IPS DF 4.7 (cell line): ENCODE results near the gene IFT27.
"Not testable (repeated sequence)": the region's sequence is repeated elsewhere in the genome, so short reads cannot be mapped to it uniquely, and the experiment has no call there.

Experiments used
- DNase-seq: peaks from one replicate; pipeline ENCODE4 v3.0.0-alpha.2; 2013; ENCODE audit warnings: low spot score; ENCODE audit errors: extremely low read depth

The IFT27 gene

GRCh38 chr22:36744413-36744765 is 31.5 kb downstream of the IFT27 start:
- no peak for DNase-seq

- DNase-seq: no peak
Observed at GRCh38 chr22:36743591-36744412, 32.1 kb downstream of the IFT27 start.

DNA sequence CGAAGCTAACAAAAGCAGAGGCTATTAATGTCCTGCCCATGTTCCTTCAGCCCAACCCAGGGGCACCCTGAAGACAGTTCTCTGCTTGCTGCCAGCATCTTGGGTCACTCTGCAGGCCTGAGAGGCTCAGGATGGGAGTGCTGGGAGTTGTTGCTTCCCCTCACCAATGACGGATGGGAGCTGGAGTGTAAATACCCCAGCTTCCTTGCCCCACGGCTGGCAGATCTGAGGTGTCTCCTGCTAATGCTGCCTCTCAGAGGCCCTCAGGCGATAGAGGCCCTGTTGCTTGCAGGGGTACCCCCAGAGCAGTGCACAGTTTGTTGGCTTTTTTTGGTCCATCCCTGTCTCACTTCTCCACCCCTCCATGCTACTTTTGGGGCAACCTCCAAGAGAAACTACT is 32.9 kb downstream of the IFT27 start:
- no peak for DNase-seq

GRCh38 chr22:36741968-36742367 is 34.0 kb downstream of the IFT27 start:
- DNase-seq: no peak

- peak; percentile 19 for DNase-seq
Observed at GRCh38 chr22:36741204-36741793, 34.6 kb downstream of the IFT27 start.

- DNase-seq: no peak
Observed at GRCh38 chr22:36740716-36741115, 35.2 kb downstream of the IFT27 start.

DNA sequence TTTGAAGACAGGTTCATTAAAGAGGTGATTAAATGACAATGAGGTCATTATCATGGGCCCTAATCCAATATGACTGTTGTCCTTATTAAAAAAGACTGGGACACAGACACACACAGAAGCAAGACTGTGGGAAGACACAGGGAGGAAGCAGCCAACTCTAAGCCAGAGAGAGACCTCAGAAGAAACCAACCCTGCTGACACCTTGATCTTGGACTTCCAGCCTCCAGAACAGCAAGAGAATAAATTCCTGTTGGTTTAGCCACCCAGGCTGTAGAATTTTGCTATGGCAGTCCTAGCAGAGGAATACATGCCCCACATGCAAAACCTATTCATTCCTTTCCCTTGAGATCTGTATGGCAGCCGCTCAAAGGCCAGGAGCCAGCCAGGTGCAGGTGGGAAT is 36.7 kb downstream of the IFT27 start:
- DNase-seq: no peak

GRCh38 chr22:36738416-36739020 is 37.4 kb downstream of the IFT27 start:
- DNase-seq: no peak

- DNase-seq: no peak
Observed at GRCh38 chr22:36737776-36738175, 38.1 kb downstream of the IFT27 start.

- no peak for DNase-seq
Observed at GRCh38 chr22:36736701-36737320, 39.1 kb downstream of the IFT27 start.

- no peak for DNase-seq
Observed at GRCh38 chr22:36734171-36735058, 41.5 kb downstream of the IFT27 start.

GRCh38 chr22:36733271-36733670 is 42.6 kb downstream of the IFT27 start:
- DNase-seq: no peak

- DNase-seq: no peak
Observed at GRCh38 chr22:36732609-36733008, 43.3 kb downstream of the IFT27 start.

DNA sequence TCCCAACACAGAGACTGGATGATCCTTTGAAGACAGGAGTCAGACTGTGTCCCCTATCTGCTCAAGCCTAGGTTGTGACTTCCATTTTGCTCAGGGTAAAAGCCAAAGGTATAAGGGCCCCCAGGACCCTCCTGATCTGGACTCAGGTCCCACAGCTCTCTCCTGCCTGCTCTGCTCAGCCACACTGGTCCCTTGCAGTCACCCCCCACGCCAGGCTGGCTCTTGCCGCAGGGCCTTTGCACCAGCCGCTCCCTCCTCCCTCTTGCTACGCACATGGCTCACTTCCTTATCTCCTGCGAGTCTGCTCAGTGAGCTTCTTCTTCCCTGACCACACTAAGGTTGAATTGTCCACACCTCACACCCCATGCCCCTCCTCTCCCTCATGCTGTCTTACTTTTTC is 44.0 kb downstream of the IFT27 start:
- DNase-seq: no peak

- DNase-seq: not testable (repeated sequence)
Observed at GRCh38 chr22:36731321-36731720, 44.6 kb downstream of the IFT27 start.

DNA sequence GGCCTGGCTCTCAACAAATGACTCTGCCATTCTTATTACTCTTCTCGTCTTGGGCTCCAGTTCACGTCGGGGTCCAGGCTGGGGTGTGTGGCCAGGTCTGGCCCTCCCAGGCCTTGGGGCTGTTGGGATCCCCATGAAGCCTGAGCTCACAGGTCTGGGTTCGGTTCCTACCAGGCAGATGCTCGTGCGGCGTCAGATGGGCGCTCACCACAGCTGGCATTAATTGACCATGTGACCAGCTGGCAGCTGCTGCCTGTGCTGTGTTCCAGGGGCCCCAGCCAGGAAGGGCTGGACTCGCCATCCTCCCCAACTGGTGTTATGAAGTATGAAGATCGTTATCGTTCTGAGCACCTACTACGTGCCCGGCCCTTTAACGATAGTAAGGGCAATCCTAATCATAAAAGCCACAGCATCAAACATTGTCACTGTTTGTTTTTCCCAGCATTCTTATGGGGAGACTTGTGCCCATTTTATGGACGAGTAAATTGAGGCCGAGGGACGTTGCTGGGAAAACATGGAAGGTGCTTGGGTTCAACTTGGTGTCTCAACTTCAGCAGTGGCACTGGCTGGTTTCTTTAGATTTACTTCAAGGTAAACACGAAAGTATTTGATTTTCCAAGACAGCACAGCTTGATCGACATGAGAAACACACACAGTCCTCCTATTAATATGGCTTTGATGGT is 45.6 kb downstream of the IFT27 start:
- DNase-seq: no peak

DNA sequence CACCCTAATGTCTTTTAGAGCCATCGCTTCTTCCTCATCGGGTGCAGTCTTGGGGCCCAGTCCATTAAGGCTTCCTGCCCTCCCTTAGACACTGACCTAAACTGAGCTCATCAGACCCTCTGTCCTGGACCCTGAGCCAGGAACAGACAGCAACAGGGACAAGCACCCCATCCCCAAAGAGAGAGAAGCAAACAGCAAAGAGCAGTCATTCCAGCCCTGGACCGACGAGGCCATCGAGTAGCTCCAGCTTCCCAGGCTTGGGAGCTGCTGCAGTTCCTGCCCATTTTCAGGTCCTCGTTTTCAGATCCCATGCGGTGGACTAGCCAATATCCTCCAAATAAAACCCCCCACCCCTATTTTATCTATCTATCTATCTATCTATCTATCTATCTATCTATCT is 46.6 kb downstream of the IFT27 start:
- no peak for DNase-seq

- DNase-seq: no peak
Observed at GRCh38 chr22:36728505-36728904, 47.4 kb downstream of the IFT27 start.

DNA sequence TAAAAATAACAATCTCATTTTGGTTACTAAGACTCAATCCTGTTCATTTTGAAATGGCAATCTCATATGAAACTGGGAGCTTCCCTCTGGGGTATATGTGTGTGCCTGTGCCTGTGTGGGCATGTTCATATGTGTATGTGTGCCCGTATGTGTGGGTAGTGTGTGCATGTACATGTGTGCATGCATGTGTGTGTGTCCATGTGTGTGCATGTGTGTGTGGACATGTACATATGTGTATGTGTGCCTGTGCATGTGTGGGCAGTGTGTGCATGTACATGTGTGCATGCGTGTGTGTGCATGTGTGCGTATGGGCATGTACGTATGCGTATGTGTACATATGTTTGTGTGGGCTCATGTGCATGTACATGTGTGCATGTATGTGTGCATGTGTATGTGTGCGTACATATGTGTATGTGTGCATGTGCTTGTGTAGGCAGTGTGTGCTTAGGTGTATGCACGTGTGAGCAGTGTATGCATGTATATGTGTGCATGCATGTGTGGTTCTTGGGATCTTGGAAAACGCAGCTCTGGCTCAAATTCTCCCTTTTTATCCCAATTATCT is 47.9 kb downstream of the IFT27 start:
- DNase-seq: no peak

DNA sequence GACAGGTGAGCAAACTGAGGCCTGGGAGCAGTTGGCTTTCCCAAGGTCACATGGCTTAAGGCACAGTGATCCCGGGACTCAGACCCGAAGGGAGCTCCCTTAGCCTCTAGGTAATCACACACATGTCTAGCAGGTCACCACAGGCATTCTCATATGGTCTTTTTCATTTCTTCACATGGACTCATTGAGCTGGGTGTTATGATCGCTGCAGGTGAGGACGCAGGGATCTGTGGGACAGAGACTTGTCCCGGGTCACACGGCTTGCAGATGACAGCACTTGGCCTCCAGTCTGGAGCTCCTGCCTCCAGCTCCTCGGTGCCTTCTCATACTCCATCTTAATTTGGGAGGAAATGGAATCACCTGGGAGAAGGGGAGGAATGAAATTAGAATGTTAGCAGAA is 48.8 kb downstream of the IFT27 start:
- no peak for DNase-seq
